HFF-Myc (cell line): ENCODE results near the gene DUSP10.

ENCODE experiments used
- DNase-seq: peaks from one replicate; pipeline ENCODE4 v3.0.0-alpha.2; 2011; ENCODE audit warnings: low read depth; ENCODE audit errors: extremely low read depth
- H3K4me3 ChIP-seq: replicated peaks from 2 replicates; pipeline ENCODE4 v1.5.1; 2011; ENCODE audit warnings: low read depth, mild to moderate bottlenecking, control low read depth, low read length
- TF ChIP-seq, protein P1 (sequence below): IDR thresholded peaks from 2 replicates; pipeline ENCODE4 v1.5.1; 2012; ENCODE audit warnings: mild to moderate bottlenecking, low read depth, low read length, control low read depth; ENCODE audit errors: missing control alignments

The DUSP10 gene

DNA sequence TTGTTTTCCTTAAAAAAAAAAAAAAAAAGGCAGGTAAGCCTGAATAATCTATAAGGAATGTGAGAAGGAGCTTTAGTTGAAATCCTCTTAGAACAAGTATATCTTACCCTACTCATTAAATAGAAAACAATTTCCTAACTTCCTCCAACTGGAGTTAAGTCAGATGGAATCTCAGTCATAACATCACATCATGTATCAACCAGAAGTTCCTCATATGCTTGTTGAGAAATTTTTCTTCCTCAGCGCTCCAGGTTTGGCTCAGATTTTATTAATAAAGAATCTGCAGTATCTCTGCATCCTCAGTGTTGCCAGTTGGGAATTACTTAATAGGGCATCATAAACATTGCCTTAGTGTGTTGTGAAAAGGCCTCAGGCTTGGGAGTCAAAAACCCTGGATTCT lies 37.6 kb downstream of the DUSP10 start:
- no peak for DNase-seq
- H3K4me3 ChIP-seq = no peak overlapping the region
- TF ChIP-seq, protein P1, sequence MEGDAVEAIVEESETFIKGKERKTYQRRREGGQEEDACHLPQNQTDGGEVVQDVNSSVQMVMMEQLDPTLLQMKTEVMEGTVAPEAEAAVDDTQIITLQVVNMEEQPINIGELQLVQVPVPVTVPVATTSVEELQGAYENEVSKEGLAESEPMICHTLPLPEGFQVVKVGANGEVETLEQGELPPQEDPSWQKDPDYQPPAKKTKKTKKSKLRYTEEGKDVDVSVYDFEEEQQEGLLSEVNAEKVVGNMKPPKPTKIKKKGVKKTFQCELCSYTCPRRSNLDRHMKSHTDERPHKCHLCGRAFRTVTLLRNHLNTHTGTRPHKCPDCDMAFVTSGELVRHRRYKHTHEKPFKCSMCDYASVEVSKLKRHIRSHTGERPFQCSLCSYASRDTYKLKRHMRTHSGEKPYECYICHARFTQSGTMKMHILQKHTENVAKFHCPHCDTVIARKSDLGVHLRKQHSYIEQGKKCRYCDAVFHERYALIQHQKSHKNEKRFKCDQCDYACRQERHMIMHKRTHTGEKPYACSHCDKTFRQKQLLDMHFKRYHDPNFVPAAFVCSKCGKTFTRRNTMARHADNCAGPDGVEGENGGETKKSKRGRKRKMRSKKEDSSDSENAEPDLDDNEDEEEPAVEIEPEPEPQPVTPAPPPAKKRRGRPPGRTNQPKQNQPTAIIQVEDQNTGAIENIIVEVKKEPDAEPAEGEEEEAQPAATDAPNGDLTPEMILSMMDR = no peak

DNA sequence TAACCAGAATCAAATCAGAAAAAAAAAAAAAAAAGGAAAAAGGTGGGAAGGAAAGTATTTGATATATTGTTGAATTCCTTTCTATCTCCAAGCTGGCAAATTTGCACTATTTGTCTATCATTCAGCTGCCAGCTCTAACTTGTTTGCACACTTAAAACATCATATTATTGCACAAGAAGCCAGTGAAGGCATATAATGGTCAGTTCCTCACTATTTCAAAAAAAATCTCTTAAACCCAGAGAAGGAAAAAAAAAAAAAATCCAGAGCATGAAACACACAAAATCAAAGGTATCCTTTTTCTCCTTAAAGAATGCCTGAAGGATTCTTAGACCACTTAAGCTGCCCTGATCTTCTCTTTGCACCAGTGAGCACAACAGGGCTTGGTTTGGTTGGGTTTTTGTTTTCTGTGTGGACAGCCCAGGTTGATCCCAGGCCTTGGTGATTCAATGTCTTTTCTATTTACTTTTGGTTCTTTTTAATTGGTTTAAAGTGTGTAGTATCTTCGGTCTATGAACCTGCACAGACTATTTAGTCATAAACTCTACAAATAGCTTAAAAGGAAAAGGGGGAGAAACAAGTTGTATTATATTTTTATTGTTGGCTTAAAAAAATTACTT lies 40.2 kb downstream of the DUSP10 start:
- DNase-seq = no peak
- no peak overlapping the region for H3K4me3 ChIP-seq
- TF ChIP-seq, protein P1 = no peak

DNA sequence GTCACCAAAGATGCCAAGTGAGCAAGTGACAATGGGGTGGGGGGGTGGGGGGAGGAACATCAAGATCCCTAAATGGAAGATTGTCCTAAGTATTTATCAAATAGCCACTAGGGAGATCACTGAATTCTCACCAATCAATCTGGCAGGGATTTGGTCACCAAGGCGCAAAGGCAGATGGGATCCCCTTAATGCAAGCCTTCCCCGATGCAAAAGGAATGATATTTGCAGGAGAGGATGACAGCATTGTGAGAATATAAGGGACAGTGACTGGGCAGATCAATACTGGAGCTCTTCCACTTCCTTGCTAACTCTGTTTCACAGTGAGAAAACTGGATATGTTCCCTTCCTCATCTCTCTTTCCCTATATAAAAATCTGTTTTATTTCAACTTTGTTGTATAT lies 40.9 kb downstream of the DUSP10 start:
- TF ChIP-seq, protein P1 = no peak
- no peak overlapping the region for H3K4me3 ChIP-seq
- DNase-seq = no peak

- DNase-seq = no peak
- no peak overlapping the region for H3K4me3 ChIP-seq
- TF ChIP-seq, protein P1 = no peak
Observed at GRCh38 chr1:221700536-221700935, 41.4 kb downstream of the DUSP10 start.

DNA sequence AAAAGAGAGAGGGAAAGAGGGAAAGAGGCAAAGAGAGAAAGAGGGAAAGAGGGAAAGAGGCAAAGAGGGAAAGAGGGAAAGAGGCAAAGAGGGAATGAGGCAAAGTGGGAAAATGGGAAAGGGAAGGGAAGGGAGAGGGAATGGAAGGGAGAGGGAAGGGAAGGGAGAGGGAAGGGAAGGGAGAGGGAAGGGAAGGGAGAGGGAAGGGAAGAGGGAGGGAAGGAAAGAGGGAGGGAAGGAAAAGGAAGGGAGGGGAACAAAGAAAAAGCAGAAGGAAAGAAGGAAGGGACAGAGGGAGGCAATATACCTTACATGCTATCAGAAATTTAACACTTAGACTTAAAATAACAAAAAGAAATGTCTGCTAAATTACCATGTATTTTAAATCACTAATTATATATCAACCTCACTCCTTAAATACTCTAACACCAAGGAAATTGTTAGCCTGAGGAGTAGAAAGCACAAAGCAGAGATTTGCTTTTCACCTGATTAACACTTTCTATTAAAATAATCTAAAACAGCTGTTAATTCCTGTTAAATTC lies 41.8 kb downstream of the DUSP10 start:
- TF ChIP-seq, protein P1 = no peak
- DNase-seq = no peak

DNA sequence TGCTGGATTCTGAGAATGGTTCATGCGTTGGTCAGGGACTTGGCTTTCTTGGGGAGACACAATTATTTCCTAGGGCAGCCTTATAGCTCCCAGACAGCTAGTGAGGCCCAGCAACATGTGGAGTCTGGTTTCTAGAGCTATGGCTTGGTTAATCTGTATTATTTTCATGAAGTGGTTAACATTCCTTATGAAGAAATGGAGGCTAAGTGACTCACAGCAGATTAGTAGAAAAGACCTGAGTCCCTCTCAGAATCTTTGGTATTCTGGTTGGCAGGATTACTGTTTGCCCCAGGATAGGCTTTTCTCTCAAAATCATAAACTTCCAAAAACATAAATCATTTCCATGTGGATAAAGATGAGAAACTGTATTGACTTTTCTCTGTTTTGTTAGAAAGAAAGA lies 42.3 kb downstream of the DUSP10 start:
- no peak for DNase-seq
- TF ChIP-seq, protein P1 = no peak
- no peak overlapping the region for H3K4me3 ChIP-seq

More for the DNA sequence above, 41.8 kb downstream of the DUSP10 start:
- no peak overlapping the region for H3K4me3 ChIP-seq
